ENCODE results near the gene PARL. TPM values are rescaled to one million over a fixed set of nuclear protein-coding genes. Genes with fewer than 3 reads are reported as not detected.
A peak's percentile ranks its signal among the peaks of the same experiment; 100 is the strongest.

Gene PARL
- total and polyA plus RNA-seq, 2 of the 13 experiments (the other 11 are each of a cell fraction or from before 2014, with no cell fraction given) = 46.3 to 58.6 TPM

- no peaks in the 10 kb centered on the region for H3K27me3 ChIP-seq (ENCODE audit: control insufficient read depth in 1 of 2, insufficient read depth in 2 of 2, low read length in 2 of 2)
- no peak for FAIRE-seq
- H2AFZ ChIP-seq (ENCODE audit: low read length) = no peak overlapping the region
- H3K27ac ChIP-seq (ENCODE audit: extremely low read length, insufficient read depth, low read length) = no peak overlapping the region
- no peaks in the 10 kb centered on the region for H3K4me1 ChIP-seq (ENCODE audit: insufficient read depth, low read length)
- CTCF ChIA-PET (ENCODE audit: low intra/inter-chr PET ratio, low total read pairs) = no interaction called here
- no TSS peak for BruUV-seq (replicated peaks)
- POLR2A ChIA-PET = no interaction called here
- no peak for DNase-seq (ENCODE audit: low spot score)
- no peak for ATAC-seq
- no peak for TF ChIP-seq IRX3 (CRISPR knock-in tag; IDR thresholded peaks at IDR 0.05; ENCODE audit: borderline replicate concordance, low read depth)
- peak; percentile 37 for TF ChIP-seq RBM22 (optimal IDR thresholded peaks at IDR 0.05; ENCODE audit: low read length)
- H3K9me3 ChIP-seq (ENCODE audit: low read length) = no peaks in the 10 kb centered on the region
- H3K9ac ChIP-seq (ENCODE audit: insufficient read depth, low read depth, low read length) = no peak overlapping the region
- H4K20me1 ChIP-seq (ENCODE audit: insufficient read depth, low read length) = no peaks in the 10 kb centered on the region
- no peaks in the 10 kb centered on the region for H3K79me2 ChIP-seq (ENCODE audit: insufficient read depth, low read length)
- WGBS (ENCODE audit: low lambda C conversion rate) = 96% methylated on average over 9 of the region's 9 CpGs
- in situ Hi-C loops (cut with HindIII; ENCODE audit: extremely low pct_ligation_motif_present, low pct_unique_long_range_greater_than_20kb) = no loop called here
- intact Hi-C loops (cut with micrococcal nuclease; ENCODE audit: unreplicated experiment) = no loop called here
- H3K4me2 ChIP-seq (ENCODE audit: low read depth, low read length) = no peak overlapping the region
- peaks cover 27 to 70% of the 10 kb centered on the region in 2 experiments for H3K36me3 ChIP-seq (replicated peaks in 1 of 2; ENCODE audit: control insufficient read depth in 1 of 2, insufficient read depth in 2 of 2, low read length in 2 of 2)
- H3K4me3 ChIP-seq (replicated peaks in 1 of 3; ENCODE audit: insufficient read depth in 1 of 3, low read depth in 2 of 3, low read length in 3 of 3) = no peak overlapping the region
Observed at GRCh38 chr3:183837390-183837789, 47.3 kb downstream of the PARL start.

- Histone ChIP-seq H3K4me1 (ENCODE audit: insufficient read depth, low read length) (no peaks in the 10 kb centered on the region), H3K27me3 (ENCODE audit: control insufficient read depth in 1 of 2, insufficient read depth in 2 of 2, low read length in 2 of 2) (no peaks in the 10 kb centered on the region), H3K4me3 (replicated peaks in 1 of 3; ENCODE audit: insufficient read depth in 1 of 3, low read depth in 2 of 3, low read length in 3 of 3) (no peak overlapping the region), H3K27ac (ENCODE audit: extremely low read length, insufficient read depth, low read length) (no peak overlapping the region), H3K9me3 (ENCODE audit: low read length) (no peaks in the 10 kb centered on the region), H2AFZ (ENCODE audit: low read length) (no peak overlapping the region), H3K36me3 (replicated peaks in 1 of 2; ENCODE audit: control insufficient read depth in 1 of 2, insufficient read depth in 2 of 2, low read length in 2 of 2) (peaks cover 23 to 62% of the 10 kb centered on the region in 2 experiments; a peak in 4 of 5 replicates), H3K79me2 (ENCODE audit: insufficient read depth, low read length) (no peaks in the 10 kb centered on the region), H4K20me1 (ENCODE audit: insufficient read depth, low read length) (no peaks in the 10 kb centered on the region), H3K4me2 (ENCODE audit: low read depth, low read length) (no peak overlapping the region), H3K9ac (ENCODE audit: insufficient read depth, low read depth, low read length) (no peak overlapping the region)
- intact Hi-C loops (cut with micrococcal nuclease; ENCODE audit: unreplicated experiment) = no loop called here
- ATAC-seq (no peak), FAIRE-seq (no peak), DNase-seq (ENCODE audit: low spot score) (no peak)
- CTCF ChIA-PET (ENCODE audit: low intra/inter-chr PET ratio, low total read pairs) = no interaction called here
- BruUV-seq (replicated peaks) = no TSS peak
- WGBS (ENCODE audit: low lambda C conversion rate) = 100% methylated on average over 6 of the region's 6 CpGs
- TF ChIP-seq, protein P1, sequence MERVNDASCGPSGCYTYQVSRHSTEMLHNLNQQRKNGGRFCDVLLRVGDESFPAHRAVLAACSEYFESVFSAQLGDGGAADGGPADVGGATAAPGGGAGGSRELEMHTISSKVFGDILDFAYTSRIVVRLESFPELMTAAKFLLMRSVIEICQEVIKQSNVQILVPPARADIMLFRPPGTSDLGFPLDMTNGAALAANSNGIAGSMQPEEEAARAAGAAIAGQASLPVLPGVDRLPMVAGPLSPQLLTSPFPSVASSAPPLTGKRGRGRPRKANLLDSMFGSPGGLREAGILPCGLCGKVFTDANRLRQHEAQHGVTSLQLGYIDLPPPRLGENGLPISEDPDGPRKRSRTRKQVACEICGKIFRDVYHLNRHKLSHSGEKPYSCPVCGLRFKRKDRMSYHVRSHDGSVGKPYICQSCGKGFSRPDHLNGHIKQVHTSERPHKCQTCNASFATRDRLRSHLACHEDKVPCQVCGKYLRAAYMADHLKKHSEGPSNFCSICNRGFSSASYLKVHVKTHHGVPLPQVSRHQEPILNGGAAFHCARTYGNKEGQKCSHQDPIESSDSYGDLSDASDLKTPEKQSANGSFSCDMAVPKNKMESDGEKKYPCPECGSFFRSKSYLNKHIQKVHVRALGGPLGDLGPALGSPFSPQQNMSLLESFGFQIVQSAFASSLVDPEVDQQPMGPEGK (CRISPR knock-in tag; IDR thresholded peaks at IDR 0.05) = no peak
- TF ChIP-seq LCORL (IDR thresholded peaks at IDR 0.05) (no peak), LCORL (CRISPR knock-in tag; IDR thresholded peaks at IDR 0.05) (no peak), EZH2 (conservative IDR thresholded peaks at IDR 0.05; ENCODE audit: low read depth, low read length) (no peak), ZNF460 (CRISPR knock-in tag; IDR thresholded peaks at IDR 0.05; ENCODE audit: borderline replicate concordance) (no peak), ZNF75D (CRISPR knock-in tag; IDR thresholded peaks at IDR 0.05; ENCODE audit: borderline replicate concordance) (no peak)
- POLR2A ChIA-PET = no interaction called here
- in situ Hi-C loops (cut with HindIII; ENCODE audit: extremely low pct_ligation_motif_present, low pct_unique_long_range_greater_than_20kb) = no loop called here
Observed at GRCh38 chr3:183833516-183833915, 51.2 kb downstream of the PARL start.

Data from HepG2 (cell line).